SK-N-SH (cell line): Measurements from ENCODE around the gene SFXN3. TPM values are rescaled to one million over a fixed set of nuclear protein-coding genes. Genes with fewer than 3 reads are reported as not detected.
A peak's percentile ranks its signal among the peaks of the same experiment; 100 is the strongest.

ENCODE experiments used
- CTCF ChIA-PET: fragments of 300-600, 350-600 bp; formaldehyde crosslinking; extraction: SDS; loops from one replicate; lab custom pipeline; 2021; lab: Yijun Ruan, JAX
- POLR2A ChIA-PET: fragments of 350-600 bp; sonication (Branson Sonifier 250); formaldehyde crosslinking; extraction: SDS; loops from one replicate; lab custom pipeline; 2020; ENCODE audit warnings: antibody characterized with exemption, inconsistent platforms; lab: Yijun Ruan, JAX
- DNase-seq: peaks from one replicate; pipeline ENCODE4 v3.0.0; 2012
- H2AFZ ChIP-seq: fragments of 200-600 bp; sonication (generic); 2 replicates; pipeline ENCODE4 v1.8.1; 2016; ENCODE audit warnings: antibody characterized with exemption, mild to moderate bottlenecking, low read depth
- H3F3A ChIP-seq: fragments of 200-600 bp; sonication (generic); replicated peaks from 2 replicates; pipeline ENCODE3; 2016; ENCODE audit warnings: antibody characterized with exemption, mild to moderate bottlenecking; ENCODE audit not compliant: insufficient read depth
- H3K27ac ChIP-seq, 2 experiments: fragments of 200-500 bp in 1 of 2; fragments of 200-600 bp in 1 of 2; sonication (Bioruptor generic) in 1 of 2; sonication (generic), shearing (Covaris generic) in 1 of 2; 2 replicates each; pipeline versions ENCODE4 v1.5.1 to v1.6.1; 2014 to 2016; ENCODE audit warnings: low read depth in 2 of 2, inconsistent platforms in 1 of 2, low read length in 1 of 2, mild to moderate bottlenecking in 1 of 2, mixed read lengths in 1 of 2
- H3K27me3 ChIP-seq: fragments of 200-600 bp; sonication (generic), shearing (Covaris generic); 2 replicates; pipeline ENCODE4 v1.6.1; 2016; ENCODE audit warnings: mixed run types; ENCODE audit not compliant: insufficient read depth
- H3K36me3 ChIP-seq, 2 experiments: fragments of 200-500 bp in 1 of 2; fragments of 200-600 bp in 1 of 2; sonication (Bioruptor generic) in 1 of 2; sonication (generic) in 1 of 2; replicated peaks in 1 of 2; 2 replicates each; pipeline versions ENCODE3 to v1.5.1; 2014 to 2016; ENCODE audit warnings: low read length in 1 of 2, mild to moderate bottlenecking in 1 of 2; ENCODE audit not compliant: insufficient read depth in 2 of 2, control insufficient read depth in 1 of 2
- H3K4me1 ChIP-seq, 2 experiments: fragments of 200-500 bp in 1 of 2; fragments of 200-600 bp in 1 of 2; sonication (Bioruptor generic) in 1 of 2; sonication (generic), shearing (Covaris generic) in 1 of 2; 2 replicates each; pipeline versions ENCODE4 v1.5.1 to v1.6.1; 2014 to 2016; ENCODE audit warnings: low read depth in 1 of 2, low read length in 1 of 2, mixed run types in 1 of 2; ENCODE audit not compliant: insufficient read depth in 2 of 2, control insufficient read depth in 1 of 2
- H3K4me2 ChIP-seq: fragments of 200-600 bp; sonication (generic), shearing (Covaris generic); 2 replicates; pipeline ENCODE4 v1.6.1; 2017; ENCODE audit warnings: mixed run types
- H3K4me3 ChIP-seq, 2 experiments: fragments of 200-500 bp in 1 of 2; fragments of 200-600 bp in 1 of 2; sonication (Bioruptor generic) in 1 of 2; sonication (generic), shearing (Covaris generic) in 1 of 2; 2 replicates each; pipeline versions ENCODE4 v1.5.1 to v1.8.1; 2014 to 2016; ENCODE audit warnings: low read depth in 2 of 2, inconsistent platforms in 1 of 2, low read length in 1 of 2, mild to moderate bottlenecking in 1 of 2, mixed read lengths in 1 of 2, moderate library complexity in 1 of 2
- H3K79me2 ChIP-seq: fragments of 200-600 bp; sonication (generic); 2 replicates; pipeline ENCODE4 v1.8.1; 2017; ENCODE audit warnings: mild to moderate bottlenecking; ENCODE audit not compliant: insufficient read depth
- H3K9ac ChIP-seq: fragments of 200-600 bp; sonication (generic); 2 replicates; pipeline ENCODE4 v1.6.1; 2017; ENCODE audit warnings: mixed run types
- H3K9me2 ChIP-seq: fragments of 200-600 bp; sonication (generic); 2 replicates; pipeline ENCODE4 v1.6.1; 2017; ENCODE audit warnings: mixed run types
- H3K9me3 ChIP-seq: fragments of 200-600 bp; sonication (generic); 2 replicates; pipeline ENCODE4 v1.6.1; 2017; ENCODE audit warnings: mixed run types, mild to moderate bottlenecking, moderate library complexity
- H4K20me1 ChIP-seq: fragments of 200-600 bp; sonication (generic); 2 replicates; pipeline ENCODE4 v1.6.1; 2017; ENCODE audit warnings: mild to moderate bottlenecking, mixed run types; ENCODE audit not compliant: insufficient read depth
- GABPA ChIP-seq: IDR thresholded peaks from 2 replicates; pipeline ENCODE4 v1.4.0; 2012; ENCODE audit warnings: low read depth, mild to moderate bottlenecking
- GATA2 ChIP-seq: sonication (generic); formaldehyde crosslinking; IDR thresholded peaks from 2 replicates; pipeline ENCODE4 v1.5.0; 2020; ENCODE audit warnings: mild to moderate bottlenecking, missing genetic modification reagents
- IRF3 ChIP-seq: fragments of 150-350 bp; IDR thresholded peaks from 2 replicates; pipeline ENCODE4 v1.6.1; 2016; ENCODE audit warnings: mild to moderate bottlenecking, low read depth, low read length
- MXI1 ChIP-seq: IDR thresholded peaks from 2 replicates; pipeline ENCODE4 v1.6.1; 2012; ENCODE audit warnings: mild to moderate bottlenecking, low read depth, low read length, improper control_type of control experiment
- NRF1 ChIP-seq: IDR thresholded peaks from 2 replicates; pipeline ENCODE4 v1.6.1; 2012; ENCODE audit warnings: low read depth, mild to moderate bottlenecking, low read length
- POLR2AphosphoS5 ChIP-seq: IDR thresholded peaks from 2 replicates; pipeline ENCODE4 v1.6.1; 2012; ENCODE audit warnings: low read depth, low read length
- RXRA ChIP-seq: IDR thresholded peaks from 2 replicates; pipeline ENCODE4 v1.4.0; 2012; ENCODE audit warnings: low read depth, mild to moderate bottlenecking, borderline replicate concordance
- WGBS: methylation state at CpG from one replicate; pipeline ENCODE4 v1.1.6; 2017; ENCODE audit warnings: low lambda C conversion rate; 5-methylcytosine and 5-hydroxymethylcytosine counted together
- polyA plus RNA-seq, 3 experiments: library from polyadenylated mRNA; depleted of rRNA; stranded (reverse); fragments of >200 nt; gene quantifications; 2 replicates each; pipeline ENCODE4 v1.2.3, GENCODE V29; 2012
- TF ChIP-seq, protein P1 (sequence below): IDR thresholded peaks from 2 replicates; pipeline ENCODE4 v1.6.1; 2012; ENCODE audit warnings: mild to moderate bottlenecking, low read depth, low read length, moderate library complexity
- TF ChIP-seq, protein P2 (sequence below): IDR thresholded peaks from 2 replicates; pipeline ENCODE4; 2012
- TF ChIP-seq, protein P3 (sequence below): fragments of 200-600 bp; sonication (generic); IDR thresholded peaks from 2 replicates; pipeline ENCODE4 v1.6.1; 2017; ENCODE audit warnings: antibody characterized with exemption, mild to moderate bottlenecking, moderate library complexity

Gene SFXN3
- polyA plus RNA-seq, 1 of the 3 experiments (the other 2 are of a cell fraction) = 142 TPM

- TF ChIP-seq IRF3 = no peak
These were observed 31.9 kb upstream of the SFXN3 start (continued) for GRCh38 chr10:100998991-100999741.

DNA sequence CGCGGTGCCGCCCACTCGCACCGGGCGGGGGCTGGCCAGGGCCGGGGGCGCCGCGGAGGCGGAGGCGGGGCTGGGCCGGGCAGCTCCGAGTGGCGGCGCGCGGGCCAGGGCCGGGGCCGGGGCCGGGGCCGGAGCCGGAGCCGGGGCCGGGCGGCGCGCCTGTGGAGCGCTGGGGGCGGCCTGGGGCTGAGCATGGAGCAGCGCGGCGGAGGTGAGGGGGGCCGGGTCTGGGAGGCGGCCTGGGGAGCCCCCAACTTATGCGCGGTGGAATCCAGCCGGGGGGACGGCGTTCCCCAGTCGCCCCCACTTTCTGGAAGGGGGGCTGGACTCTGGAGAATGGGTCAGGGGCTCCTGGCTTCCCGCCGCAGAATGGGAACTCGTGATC is 31.3 kb upstream of the SFXN3 start, which contains the start of gene LZTS2:
Gene LZTS2, plus strand, starts transcription at position 67 of the 385 bp plus-strand sequence. CDS start 2,731 bp downstream, outside the sequence.
- peak; percentile 93 for DNase-seq
- Histone ChIP-seq H3K9me3 (no peaks in the 10 kb centered on the region), H3K27me3 (no peaks in the 10 kb centered on the region), H3K36me3 (peaks cover 25 to 26% of the 10 kb centered on the region in 2 experiments), H3K4me2 (peak within 1 kb of the TSS; percentile 97), H4K20me1 (peaks cover 31% of the 10 kb centered on the region), H2AFZ (peak within 1 kb of the TSS; percentile 72; the same call in 1 of the 2 replicates), H3F3A (peaks cover 41% of the 10 kb centered on the region), H3K27ac (peak within 1 kb of the TSS; percentile 98 to 99), H3K4me3 (peak within 1 kb of the TSS; percentile 90 to 99), H3K79me2 (peaks cover 63% of the 10 kb centered on the region), H3K4me1 (peaks cover 20 to 37% of the 10 kb centered on the region in 2 experiments; a peak in 3 of 4 replicates), H3K9ac (peak within 1 kb of the TSS; percentile 99), H3K9me2 (no peaks in the 10 kb centered on the region)
- CTCF ChIA-PET = interaction anchor here (0.7 to 24.5 kb wide), 16 partner anchors 10 to 146 kb away, joined by 3 to 443 read pairs (median 4); partner anchors contain the start of genes KAZALD1, MRPL43, PDZD7 and SEMA4G
- no CpG with 5 or more reads among the region's 44 CpGs for WGBS
- TF ChIP-seq MXI1 (no peak), RXRA (no peak), NRF1 (no peak), GATA2 (CRISPR knock-in tag) (no peak), POLR2AphosphoS5 (no peak), GABPA (no peak)
- TF ChIP-seq, protein P1, sequence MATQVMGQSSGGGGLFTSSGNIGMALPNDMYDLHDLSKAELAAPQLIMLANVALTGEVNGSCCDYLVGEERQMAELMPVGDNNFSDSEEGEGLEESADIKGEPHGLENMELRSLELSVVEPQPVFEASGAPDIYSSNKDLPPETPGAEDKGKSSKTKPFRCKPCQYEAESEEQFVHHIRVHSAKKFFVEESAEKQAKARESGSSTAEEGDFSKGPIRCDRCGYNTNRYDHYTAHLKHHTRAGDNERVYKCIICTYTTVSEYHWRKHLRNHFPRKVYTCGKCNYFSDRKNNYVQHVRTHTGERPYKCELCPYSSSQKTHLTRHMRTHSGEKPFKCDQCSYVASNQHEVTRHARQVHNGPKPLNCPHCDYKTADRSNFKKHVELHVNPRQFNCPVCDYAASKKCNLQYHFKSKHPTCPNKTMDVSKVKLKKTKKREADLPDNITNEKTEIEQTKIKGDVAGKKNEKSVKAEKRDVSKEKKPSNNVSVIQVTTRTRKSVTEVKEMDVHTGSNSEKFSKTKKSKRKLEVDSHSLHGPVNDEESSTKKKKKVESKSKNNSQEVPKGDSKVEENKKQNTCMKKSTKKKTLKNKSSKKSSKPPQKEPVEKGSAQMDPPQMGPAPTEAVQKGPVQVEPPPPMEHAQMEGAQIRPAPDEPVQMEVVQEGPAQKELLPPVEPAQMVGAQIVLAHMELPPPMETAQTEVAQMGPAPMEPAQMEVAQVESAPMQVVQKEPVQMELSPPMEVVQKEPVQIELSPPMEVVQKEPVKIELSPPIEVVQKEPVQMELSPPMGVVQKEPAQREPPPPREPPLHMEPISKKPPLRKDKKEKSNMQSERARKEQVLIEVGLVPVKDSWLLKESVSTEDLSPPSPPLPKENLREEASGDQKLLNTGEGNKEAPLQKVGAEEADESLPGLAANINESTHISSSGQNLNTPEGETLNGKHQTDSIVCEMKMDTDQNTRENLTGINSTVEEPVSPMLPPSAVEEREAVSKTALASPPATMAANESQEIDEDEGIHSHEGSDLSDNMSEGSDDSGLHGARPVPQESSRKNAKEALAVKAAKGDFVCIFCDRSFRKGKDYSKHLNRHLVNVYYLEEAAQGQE = no peak
- TF ChIP-seq, protein P2, sequence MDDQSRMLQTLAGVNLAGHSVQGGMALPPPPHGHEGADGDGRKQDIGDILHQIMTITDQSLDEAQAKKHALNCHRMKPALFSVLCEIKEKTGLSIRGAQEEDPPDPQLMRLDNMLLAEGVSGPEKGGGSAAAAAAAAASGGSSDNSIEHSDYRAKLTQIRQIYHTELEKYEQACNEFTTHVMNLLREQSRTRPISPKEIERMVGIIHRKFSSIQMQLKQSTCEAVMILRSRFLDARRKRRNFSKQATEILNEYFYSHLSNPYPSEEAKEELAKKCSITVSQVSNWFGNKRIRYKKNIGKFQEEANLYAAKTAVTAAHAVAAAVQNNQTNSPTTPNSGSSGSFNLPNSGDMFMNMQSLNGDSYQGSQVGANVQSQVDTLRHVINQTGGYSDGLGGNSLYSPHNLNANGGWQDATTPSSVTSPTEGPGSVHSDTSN = no peak
- TF ChIP-seq, protein P3, sequence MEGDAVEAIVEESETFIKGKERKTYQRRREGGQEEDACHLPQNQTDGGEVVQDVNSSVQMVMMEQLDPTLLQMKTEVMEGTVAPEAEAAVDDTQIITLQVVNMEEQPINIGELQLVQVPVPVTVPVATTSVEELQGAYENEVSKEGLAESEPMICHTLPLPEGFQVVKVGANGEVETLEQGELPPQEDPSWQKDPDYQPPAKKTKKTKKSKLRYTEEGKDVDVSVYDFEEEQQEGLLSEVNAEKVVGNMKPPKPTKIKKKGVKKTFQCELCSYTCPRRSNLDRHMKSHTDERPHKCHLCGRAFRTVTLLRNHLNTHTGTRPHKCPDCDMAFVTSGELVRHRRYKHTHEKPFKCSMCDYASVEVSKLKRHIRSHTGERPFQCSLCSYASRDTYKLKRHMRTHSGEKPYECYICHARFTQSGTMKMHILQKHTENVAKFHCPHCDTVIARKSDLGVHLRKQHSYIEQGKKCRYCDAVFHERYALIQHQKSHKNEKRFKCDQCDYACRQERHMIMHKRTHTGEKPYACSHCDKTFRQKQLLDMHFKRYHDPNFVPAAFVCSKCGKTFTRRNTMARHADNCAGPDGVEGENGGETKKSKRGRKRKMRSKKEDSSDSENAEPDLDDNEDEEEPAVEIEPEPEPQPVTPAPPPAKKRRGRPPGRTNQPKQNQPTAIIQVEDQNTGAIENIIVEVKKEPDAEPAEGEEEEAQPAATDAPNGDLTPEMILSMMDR = no peak
- POLR2A ChIA-PET = interaction anchor here (0.8 to 1.4 kb wide), 5 partner anchors 9 to 42 kb away, joined by 3 to 5 read pairs (median 3); partner anchors contain the start of genes PDZD7 and SFXN3
